Panc1 (cell line): ENCODE measurements around the gene SUPT5H. TPM values are rescaled to one million over a fixed set of nuclear protein-coding genes. Genes with fewer than 3 reads are reported as not detected.

Experiments used
- ATAC-seq: fragments of 200-7000 bp; cut with Tn5 transposase; 2 replicates; pipeline ENCODE4 v1.9.1; 2020; ENCODE audit warnings: mild to moderate bottlenecking, moderate library complexity
- BruUV-seq: library from RNA; stranded (reverse); fragments of 400-500 nt; replicated peaks from 2 replicates; lab custom pipeline; 2021; lab: Mats Ljungman, UMichigan
- CTCF ChIA-PET: fragments of 300-600 bp; sonication (Branson Sonifier 250); formaldehyde crosslinking; loops from one replicate; lab custom pipeline; 2022; ENCODE audit warnings: antibody characterized with exemption; lab: Charles Lee
- POLR2A ChIA-PET: fragments of 300-600 bp; sonication (Branson Sonifier 250); formaldehyde crosslinking; loops from one replicate; lab custom pipeline; 2022; ENCODE audit warnings: antibody characterized with exemption; lab: Charles Lee
- DNase-seq: peaks from one replicate; pipeline ENCODE4 v3.0.0-alpha.2; 2010; ENCODE audit warnings: low read depth, low spot score
- H3K27ac ChIP-seq: 2 replicates; pipeline ENCODE4 v1.5.1; 2011; ENCODE audit warnings: mild to moderate bottlenecking, low read length, inconsistent platforms
- H3K27me3 ChIP-seq: fragments of 200-500 bp; sonication (Bioruptor generic); 2 replicates; pipeline ENCODE4 v1.6.0; 2014; ENCODE audit warnings: low read length, inconsistent platforms; ENCODE audit not compliant: control insufficient read depth, insufficient read depth
- H3K36me3 ChIP-seq: fragments of 200-500 bp; sonication (Bioruptor generic); 2 replicates; pipeline ENCODE4 v1.5.1; 2014; ENCODE audit warnings: inconsistent platforms, mild to moderate bottlenecking, low read length, moderate library complexity; ENCODE audit not compliant: control insufficient read depth, insufficient read depth
- H3K4me1 ChIP-seq: 2 replicates; pipeline ENCODE4 v1.5.1; 2011; ENCODE audit warnings: inconsistent platforms, mild to moderate bottlenecking, low read length, moderate library complexity; ENCODE audit not compliant: control insufficient read depth, insufficient read depth
- H3K4me3 ChIP-seq, 2 experiments: 2 replicates each; pipeline ENCODE4 v1.5.1; 2011 to 2012; ENCODE audit warnings: low read depth in 2 of 2, low read length in 2 of 2, mild to moderate bottlenecking in 2 of 2, inconsistent platforms in 1 of 2, moderate library complexity in 1 of 2
- H3K9me3 ChIP-seq: fragments of 200-500 bp; sonication (Bioruptor generic); 2 replicates; pipeline ENCODE4 v1.5.1; 2014; ENCODE audit warnings: low read depth, mild to moderate bottlenecking, inconsistent platforms, low read length, moderate library complexity; ENCODE audit not compliant: control insufficient read depth, insufficient read depth
- POLR2AphosphoS5 ChIP-seq: IDR thresholded peaks from 2 replicates; pipeline ENCODE4 v1.6.1; 2012; ENCODE audit warnings: mild to moderate bottlenecking, low read depth, low read length, moderate library complexity
- SIN3A ChIP-seq: IDR thresholded peaks from 2 replicates; pipeline ENCODE4 v1.6.1; 2012; ENCODE audit warnings: low read depth, mild to moderate bottlenecking, low read length, moderate library complexity, borderline replicate concordance; ENCODE audit not compliant: insufficient read depth
- TCF7L2 ChIP-seq: IDR thresholded peaks from 2 replicates; pipeline ENCODE4 v1.6.1; 2011; ENCODE audit warnings: mild to moderate bottlenecking, low read depth, low read length, inconsistent platforms
- in situ Hi-C: cut with HindIII; loops from 2 replicates; pipeline ENCODE4 v1.10.0; 2016; ENCODE audit warnings: low sequenced_read_pairs, low pct_unique_long_range_greater_than_20kb
- intact Hi-C: fragments of 100-400 bp; cut with micrococcal nuclease; formaldehyde crosslinking; loops from one replicate; pipeline ENCODE4 v1.10.0; 2022; ENCODE audit not compliant: unreplicated experiment
- total RNA-seq: library from RNA; stranded (reverse); gene quantifications from one replicate; pipeline ENCODE4 v1.2.1, GENCODE V29; 2021; ENCODE audit not compliant: unreplicated experiment
- TF ChIP-seq, protein P1 (sequence below): fragments of 450-650 bp; IDR thresholded peaks from 2 replicates; pipeline ENCODE4 v1.5.1; 2017; ENCODE audit warnings: mild to moderate bottlenecking
- TF ChIP-seq, protein P2 (sequence below), 2 experiments: IDR thresholded peaks; 2 replicates each; pipeline ENCODE4 v1.6.1; 2011 to 2012; ENCODE audit warnings: low read depth in 2 of 2, control low read depth in 1 of 2, low read length in 1 of 2, mild to moderate bottlenecking in 1 of 2, moderate library complexity in 1 of 2; ENCODE audit not compliant: insufficient read depth in 1 of 2

The SUPT5H gene
- total RNA-seq, 1 experiment from 2014 or later = 1,614 TPM

DNA sequence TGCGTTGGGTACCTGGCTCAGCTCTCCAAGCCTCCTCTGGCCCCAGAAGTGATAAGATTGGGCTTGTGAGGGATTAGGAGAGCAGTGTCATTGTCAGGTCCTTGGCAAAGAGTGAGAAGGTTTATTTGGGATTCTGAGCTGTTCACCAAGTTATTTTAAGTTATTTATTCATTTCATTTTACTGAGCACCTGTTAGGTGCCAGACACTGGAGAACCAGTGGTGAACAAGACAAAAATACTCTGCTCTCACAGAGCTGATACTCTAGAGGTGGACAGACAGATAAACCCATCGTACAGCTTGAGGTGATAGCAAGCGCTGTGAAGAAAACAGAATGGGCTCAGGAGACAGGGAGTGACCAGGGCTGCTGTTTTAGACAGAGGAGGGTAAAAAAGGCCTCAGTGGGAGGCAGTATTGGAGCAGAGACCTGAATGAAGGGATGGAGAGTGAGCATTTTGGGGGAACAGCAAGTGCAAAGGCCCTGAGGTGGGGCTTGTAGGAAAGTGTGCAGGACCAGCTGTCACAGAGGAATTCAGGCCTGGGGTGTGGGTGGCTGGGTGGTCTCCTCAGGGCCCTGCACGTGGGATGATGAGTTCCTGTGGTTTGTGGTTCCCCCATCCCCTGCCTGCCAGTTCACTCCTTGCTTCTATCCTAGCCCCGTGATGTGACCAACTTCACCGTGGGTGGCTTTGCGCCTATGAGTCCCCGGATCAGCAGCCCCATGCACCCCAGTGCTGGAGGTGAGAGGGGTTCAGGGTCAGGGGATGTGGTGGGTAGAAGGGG, 26.6 kb downstream of the SUPT5H start:
- TF ChIP-seq, protein P1, sequence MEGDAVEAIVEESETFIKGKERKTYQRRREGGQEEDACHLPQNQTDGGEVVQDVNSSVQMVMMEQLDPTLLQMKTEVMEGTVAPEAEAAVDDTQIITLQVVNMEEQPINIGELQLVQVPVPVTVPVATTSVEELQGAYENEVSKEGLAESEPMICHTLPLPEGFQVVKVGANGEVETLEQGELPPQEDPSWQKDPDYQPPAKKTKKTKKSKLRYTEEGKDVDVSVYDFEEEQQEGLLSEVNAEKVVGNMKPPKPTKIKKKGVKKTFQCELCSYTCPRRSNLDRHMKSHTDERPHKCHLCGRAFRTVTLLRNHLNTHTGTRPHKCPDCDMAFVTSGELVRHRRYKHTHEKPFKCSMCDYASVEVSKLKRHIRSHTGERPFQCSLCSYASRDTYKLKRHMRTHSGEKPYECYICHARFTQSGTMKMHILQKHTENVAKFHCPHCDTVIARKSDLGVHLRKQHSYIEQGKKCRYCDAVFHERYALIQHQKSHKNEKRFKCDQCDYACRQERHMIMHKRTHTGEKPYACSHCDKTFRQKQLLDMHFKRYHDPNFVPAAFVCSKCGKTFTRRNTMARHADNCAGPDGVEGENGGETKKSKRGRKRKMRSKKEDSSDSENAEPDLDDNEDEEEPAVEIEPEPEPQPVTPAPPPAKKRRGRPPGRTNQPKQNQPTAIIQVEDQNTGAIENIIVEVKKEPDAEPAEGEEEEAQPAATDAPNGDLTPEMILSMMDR = no peak
- no peak for TF ChIP-seq TCF7L2
- no peak for TF ChIP-seq POLR2AphosphoS5
- TF ChIP-seq, protein P2, sequence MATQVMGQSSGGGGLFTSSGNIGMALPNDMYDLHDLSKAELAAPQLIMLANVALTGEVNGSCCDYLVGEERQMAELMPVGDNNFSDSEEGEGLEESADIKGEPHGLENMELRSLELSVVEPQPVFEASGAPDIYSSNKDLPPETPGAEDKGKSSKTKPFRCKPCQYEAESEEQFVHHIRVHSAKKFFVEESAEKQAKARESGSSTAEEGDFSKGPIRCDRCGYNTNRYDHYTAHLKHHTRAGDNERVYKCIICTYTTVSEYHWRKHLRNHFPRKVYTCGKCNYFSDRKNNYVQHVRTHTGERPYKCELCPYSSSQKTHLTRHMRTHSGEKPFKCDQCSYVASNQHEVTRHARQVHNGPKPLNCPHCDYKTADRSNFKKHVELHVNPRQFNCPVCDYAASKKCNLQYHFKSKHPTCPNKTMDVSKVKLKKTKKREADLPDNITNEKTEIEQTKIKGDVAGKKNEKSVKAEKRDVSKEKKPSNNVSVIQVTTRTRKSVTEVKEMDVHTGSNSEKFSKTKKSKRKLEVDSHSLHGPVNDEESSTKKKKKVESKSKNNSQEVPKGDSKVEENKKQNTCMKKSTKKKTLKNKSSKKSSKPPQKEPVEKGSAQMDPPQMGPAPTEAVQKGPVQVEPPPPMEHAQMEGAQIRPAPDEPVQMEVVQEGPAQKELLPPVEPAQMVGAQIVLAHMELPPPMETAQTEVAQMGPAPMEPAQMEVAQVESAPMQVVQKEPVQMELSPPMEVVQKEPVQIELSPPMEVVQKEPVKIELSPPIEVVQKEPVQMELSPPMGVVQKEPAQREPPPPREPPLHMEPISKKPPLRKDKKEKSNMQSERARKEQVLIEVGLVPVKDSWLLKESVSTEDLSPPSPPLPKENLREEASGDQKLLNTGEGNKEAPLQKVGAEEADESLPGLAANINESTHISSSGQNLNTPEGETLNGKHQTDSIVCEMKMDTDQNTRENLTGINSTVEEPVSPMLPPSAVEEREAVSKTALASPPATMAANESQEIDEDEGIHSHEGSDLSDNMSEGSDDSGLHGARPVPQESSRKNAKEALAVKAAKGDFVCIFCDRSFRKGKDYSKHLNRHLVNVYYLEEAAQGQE (IDR thresholded peaks at IDR 0.05; ENCODE audit: insufficient read depth in 1 of 2, low read depth in 2 of 2, low read length in 1 of 2) = no peak
- no peak for TF ChIP-seq SIN3A
- no peak for DNase-seq
- Histone ChIP-seq H3K4me1 (no peaks in the 10 kb centered on the region), H3K9me3 (no peaks in the 10 kb centered on the region), H3K27ac (no peak overlapping the region), H3K36me3 (peaks cover 96% of the 10 kb centered on the region), H3K27me3 (no peaks in the 10 kb centered on the region), H3K4me3 (no peak overlapping the region)
- ChIA-PET CTCF (interaction anchor here (0.6 to 1.4 kb wide), 9 partner anchors 18 to 181 kb away, joined by 3 to 12 read pairs (median 4); partner anchors contain the start of genes RPS16 and SUPT5H), POLR2A (interaction anchor here (0.6 to 1.6 kb wide), 5 partner anchors 10 to 67 kb away, joined by 3 to 12 read pairs (median 3); partner anchors contain the start of gene RPS16)
- no TSS peak for BruUV-seq
- intact Hi-C loops (loop anchor here (2.0 kb wide), 1 partner anchor 21 kb away; no protein-coding TSS in a partner anchor), in situ Hi-C loops (no loop called here)
- no peak for ATAC-seq

DNA sequence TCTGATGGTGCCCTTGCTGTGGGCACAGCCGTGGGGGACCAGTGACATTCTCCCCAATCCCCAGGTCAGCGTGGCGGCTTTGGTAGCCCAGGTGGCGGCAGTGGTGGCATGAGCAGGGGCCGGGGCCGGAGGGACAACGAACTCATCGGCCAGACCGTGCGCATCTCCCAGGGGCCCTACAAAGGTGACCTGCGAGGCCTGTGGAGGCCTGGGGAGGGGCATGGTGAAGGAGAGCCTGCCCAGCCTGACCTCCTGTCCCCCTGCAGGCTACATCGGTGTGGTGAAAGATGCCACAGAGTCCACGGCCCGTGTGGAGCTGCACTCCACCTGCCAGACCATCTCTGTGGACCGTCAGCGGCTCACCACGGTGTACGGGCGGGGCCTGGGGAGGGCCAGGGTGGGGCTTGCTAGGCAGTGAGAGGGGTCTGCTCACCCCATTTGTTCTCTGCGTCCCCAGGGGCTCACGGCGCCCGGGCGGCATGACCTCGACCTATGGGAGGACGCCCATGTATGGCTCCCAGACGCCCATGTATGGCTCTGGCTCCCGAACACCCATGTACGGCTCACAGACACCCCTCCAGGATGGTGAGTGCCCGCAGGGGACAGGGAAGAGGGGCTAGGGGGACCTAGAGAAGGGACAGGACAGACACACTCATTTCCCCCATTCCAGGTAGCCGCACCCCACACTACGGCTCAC, 27.5 kb downstream of the SUPT5H start:
- no TSS peak for BruUV-seq
- in situ Hi-C loops (no loop called here), intact Hi-C loops (loop anchor here (2.0 kb wide), 1 partner anchor 22 kb away; no protein-coding TSS in a partner anchor)
- H3K36me3 ChIP-seq = peaks cover 88% of the 10 kb centered on the region
- no peak overlapping the region for H3K27ac ChIP-seq
- ChIA-PET CTCF (interaction anchor here (0.5 to 3.4 kb wide), 7 partner anchors 19 to 186 kb away, joined by 3 to 31 read pairs (median 5); partner anchors contain the start of gene RPS16), POLR2A (interaction anchor here (2.2 kb wide), 1 partner anchor 20 kb away, joined by 6 read pairs; no protein-coding TSS in a partner anchor)
- H3K9me3 ChIP-seq = no peaks in the 10 kb centered on the region
- DNase-seq (no peak), ATAC-seq (peak; percentile 8)
- H3K27me3 ChIP-seq = no peaks in the 10 kb centered on the region
- H3K4me3 ChIP-seq = no peak overlapping the region
- TF ChIP-seq SIN3A (no peak), POLR2AphosphoS5 (no peak), TCF7L2 (no peak)
- TF ChIP-seq, protein P1 = no peak
- TF ChIP-seq, protein P2 (IDR thresholded peaks at IDR 0.05; ENCODE audit: insufficient read depth in 1 of 2, low read depth in 2 of 2, low read length in 1 of 2) = no peak
- no peaks in the 10 kb centered on the region for H3K4me1 ChIP-seq
